DOHH2 (cell line): ENCODE measurements around the gene CLMN.

Experiments used
- H3F3A ChIP-seq: fragments of 200-600 bp; sonication (generic), shearing (Covaris generic); 2 replicates; pipeline ENCODE4 v1.6.0; 2016; ENCODE audit warnings: antibody characterized with exemption, mild to moderate bottlenecking; ENCODE audit not compliant: control insufficient read depth, insufficient read depth
- H3K27ac ChIP-seq: fragments of 200-600 bp; sonication (generic); 2 replicates; pipeline ENCODE4 v1.5.1; 2014; ENCODE audit warnings: low read depth, mild to moderate bottlenecking, low read length, moderate library complexity
- H3K27me3 ChIP-seq: fragments of 200-600 bp; sonication (generic); 2 replicates; pipeline ENCODE4 v1.6.1; 2014; ENCODE audit warnings: mild to moderate bottlenecking, low read length, mixed read lengths; ENCODE audit not compliant: control insufficient read depth
- H3K36me3 ChIP-seq: fragments of 200-600 bp; sonication (generic); 2 replicates; pipeline ENCODE4 v1.6.1; 2014; ENCODE audit warnings: mild to moderate bottlenecking, low read length, moderate library complexity, mixed read lengths; ENCODE audit not compliant: control insufficient read depth
- H3K4me1 ChIP-seq: fragments of 200-600 bp; sonication (generic); 2 replicates; pipeline ENCODE4 v1.6.1; 2014; ENCODE audit warnings: mild to moderate bottlenecking, low read length, mixed read lengths; ENCODE audit not compliant: control insufficient read depth
- H3K4me2 ChIP-seq: fragments of 200-600 bp; sonication (generic); 2 replicates; pipeline ENCODE4 v1.6.0; 2014; ENCODE audit warnings: mild to moderate bottlenecking, low read length, moderate library complexity
- H3K4me3 ChIP-seq: fragments of 200-600 bp; sonication (generic); 2 replicates; pipeline ENCODE4 v1.5.1; 2014; ENCODE audit warnings: mild to moderate bottlenecking, low read length, mixed read lengths
- H3K79me2 ChIP-seq: fragments of 200-600 bp; sonication (generic); 2 replicates; pipeline ENCODE4 v1.6.1; 2014; ENCODE audit warnings: mild to moderate bottlenecking, low read length, mixed read lengths; ENCODE audit not compliant: control insufficient read depth
- H3K9me2 ChIP-seq: fragments of 200-600 bp; sonication (generic); replicated peaks from 2 replicates; pipeline ENCODE4 v1.6.1; 2014; ENCODE audit warnings: mild to moderate bottlenecking, low read length, mixed read lengths; ENCODE audit not compliant: control insufficient read depth
- H3K9me3 ChIP-seq: fragments of 200-600 bp; sonication (generic); 2 replicates; pipeline ENCODE4 v1.6.1; 2014; ENCODE audit warnings: antibody characterized with exemption, low read length, mixed read lengths; ENCODE audit not compliant: control insufficient read depth, insufficient read depth
- H4K20me1 ChIP-seq: fragments of 200-600 bp; sonication (generic); 2 replicates; pipeline ENCODE4 v1.6.0; 2014; ENCODE audit warnings: low read depth, mild to moderate bottlenecking, antibody characterized with exemption, low read length, moderate library complexity; ENCODE audit not compliant: control insufficient read depth, insufficient read depth
- EZH2phosphoT487 ChIP-seq: fragments of 200-600 bp; sonication (generic); IDR thresholded peaks from 2 replicates; pipeline ENCODE4 v1.6.1; 2017; ENCODE audit warnings: borderline replicate concordance, mild to moderate bottlenecking, antibody characterized with exemption, low read length, moderate library complexity, mixed read lengths
- TF ChIP-seq, protein P1 (sequence below): fragments of 200-600 bp; sonication (generic); IDR thresholded peaks from one replicate; pipeline ENCODE4 v1.5.1; 2014; ENCODE audit warnings: antibody characterized with exemption, mild to moderate bottlenecking, low read depth, low read length; ENCODE audit not compliant: poor library complexity, severe bottlenecking

The CLMN gene

DNA sequence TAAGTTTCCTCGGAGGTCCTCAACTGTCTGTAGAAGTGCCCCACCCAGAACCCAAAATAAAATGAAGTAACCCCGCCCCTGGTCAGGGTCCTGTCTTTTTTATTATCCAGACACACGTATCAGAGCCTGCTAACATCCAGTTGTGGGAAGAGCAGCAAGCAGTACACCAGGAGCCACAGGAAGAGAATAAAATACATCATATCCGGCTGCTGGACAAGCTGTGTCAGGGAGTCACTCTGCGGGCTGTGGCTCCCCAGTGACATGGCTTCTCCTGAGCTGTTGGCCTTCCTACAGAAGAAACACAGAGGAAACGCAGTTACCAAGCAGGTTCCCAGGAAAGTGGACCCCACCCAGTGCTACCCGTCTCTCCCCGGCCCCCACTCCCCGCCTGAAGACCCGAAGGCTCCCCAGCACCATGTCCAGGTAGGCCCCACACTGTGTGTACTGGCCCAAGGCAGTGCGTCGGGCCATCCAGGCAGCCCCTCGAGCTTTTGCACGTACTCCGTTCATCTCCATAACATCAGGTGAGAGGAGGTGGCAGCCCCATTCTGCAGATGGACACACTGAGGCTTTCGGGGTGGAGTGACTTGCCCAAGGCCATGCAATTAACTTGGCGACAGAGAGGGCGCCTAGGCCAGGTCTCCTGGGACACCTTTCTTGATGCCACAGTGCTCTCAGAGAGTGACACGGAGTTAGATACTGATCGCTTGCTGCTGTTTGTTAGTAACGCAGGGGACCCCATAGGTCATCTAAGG lies 128.1 kb downstream of the CLMN start:
- Histone ChIP-seq H3K4me2 (no peak overlapping the region), H4K20me1 (no peaks in the 10 kb centered on the region), H3K9me2 (no peaks in the 10 kb centered on the region), H3K9me3 (no peaks in the 10 kb centered on the region), H3K4me3 (no peak overlapping the region), H3K79me2 (no peaks in the 10 kb centered on the region), H3F3A (no peaks in the 10 kb centered on the region), H3K27me3 (peaks cover 25% of the 10 kb centered on the region), H3K27ac (no peak overlapping the region), H3K36me3 (no peaks in the 10 kb centered on the region), H3K4me1 (peaks cover 3% of the 10 kb centered on the region)
- TF ChIP-seq, protein P1, sequence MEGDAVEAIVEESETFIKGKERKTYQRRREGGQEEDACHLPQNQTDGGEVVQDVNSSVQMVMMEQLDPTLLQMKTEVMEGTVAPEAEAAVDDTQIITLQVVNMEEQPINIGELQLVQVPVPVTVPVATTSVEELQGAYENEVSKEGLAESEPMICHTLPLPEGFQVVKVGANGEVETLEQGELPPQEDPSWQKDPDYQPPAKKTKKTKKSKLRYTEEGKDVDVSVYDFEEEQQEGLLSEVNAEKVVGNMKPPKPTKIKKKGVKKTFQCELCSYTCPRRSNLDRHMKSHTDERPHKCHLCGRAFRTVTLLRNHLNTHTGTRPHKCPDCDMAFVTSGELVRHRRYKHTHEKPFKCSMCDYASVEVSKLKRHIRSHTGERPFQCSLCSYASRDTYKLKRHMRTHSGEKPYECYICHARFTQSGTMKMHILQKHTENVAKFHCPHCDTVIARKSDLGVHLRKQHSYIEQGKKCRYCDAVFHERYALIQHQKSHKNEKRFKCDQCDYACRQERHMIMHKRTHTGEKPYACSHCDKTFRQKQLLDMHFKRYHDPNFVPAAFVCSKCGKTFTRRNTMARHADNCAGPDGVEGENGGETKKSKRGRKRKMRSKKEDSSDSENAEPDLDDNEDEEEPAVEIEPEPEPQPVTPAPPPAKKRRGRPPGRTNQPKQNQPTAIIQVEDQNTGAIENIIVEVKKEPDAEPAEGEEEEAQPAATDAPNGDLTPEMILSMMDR: no peak
- no peak for TF ChIP-seq EZH2phosphoT487

DNA sequence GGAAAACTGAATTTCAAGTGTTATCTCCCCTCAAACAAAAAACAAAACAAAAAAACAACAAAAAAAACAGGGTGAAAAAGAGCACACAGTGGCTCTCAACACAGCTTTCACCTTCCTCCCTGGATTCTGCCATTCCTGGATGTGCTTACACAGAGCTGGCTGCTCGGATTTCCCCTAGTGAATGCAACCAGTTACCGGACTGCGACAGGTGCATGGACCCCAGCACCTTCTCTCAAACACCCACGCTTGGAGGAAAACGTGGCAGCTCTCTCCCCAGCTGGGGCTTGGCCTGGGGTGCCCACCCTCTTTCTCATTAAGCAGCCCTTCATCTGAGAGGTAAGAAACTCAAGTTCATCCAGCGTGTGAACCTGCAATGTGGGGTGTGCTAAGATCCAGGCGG lies 128.9 kb downstream of the CLMN start:
- Histone ChIP-seq H3K27ac (no peak overlapping the region), H4K20me1 (no peaks in the 10 kb centered on the region), H3K9me2 (no peaks in the 10 kb centered on the region), H3F3A (no peaks in the 10 kb centered on the region), H3K36me3 (no peaks in the 10 kb centered on the region), H3K27me3 (peaks cover 33% of the 10 kb centered on the region), H3K9me3 (no peaks in the 10 kb centered on the region), H3K4me3 (no peak overlapping the region), H3K79me2 (no peaks in the 10 kb centered on the region), H3K4me2 (no peak overlapping the region), H3K4me1 (no peaks in the 10 kb centered on the region)
- TF ChIP-seq EZH2phosphoT487: no peak
- TF ChIP-seq, protein P1: no peak

DNA sequence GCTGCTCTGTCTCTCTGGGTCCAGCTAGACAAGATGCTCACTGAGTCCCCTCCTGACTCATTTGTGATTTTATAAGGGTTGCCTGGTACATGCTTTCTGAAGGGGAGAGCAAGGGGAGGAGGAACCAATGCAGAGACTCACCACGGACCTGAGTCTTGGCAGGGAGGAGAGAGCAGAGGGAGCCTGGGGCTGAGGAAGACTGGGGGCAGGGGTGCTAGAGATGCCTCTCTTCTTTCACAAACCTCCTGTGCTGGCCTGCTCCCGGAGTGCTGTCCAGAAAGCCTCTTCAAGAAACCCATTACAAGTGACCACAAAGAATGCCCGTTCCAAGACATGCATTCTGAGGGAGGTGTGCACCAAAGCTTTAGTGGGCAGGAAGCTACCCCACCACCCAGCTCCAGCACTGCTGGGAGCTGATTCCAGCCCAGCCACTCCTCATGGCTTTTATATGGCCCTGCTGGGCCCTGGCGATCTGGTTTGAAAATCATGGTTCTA lies 129.3 kb downstream of the CLMN start:
- H3K4me2 ChIP-seq: no peak overlapping the region
- H3K9me3 ChIP-seq: no peaks in the 10 kb centered on the region
- H3F3A ChIP-seq: no peaks in the 10 kb centered on the region
- no peaks in the 10 kb centered on the region for H4K20me1 ChIP-seq
- no peaks in the 10 kb centered on the region for H3K79me2 ChIP-seq
- H3K4me1 ChIP-seq: no peaks in the 10 kb centered on the region
- TF ChIP-seq, protein P1: no peak
- H3K27me3 ChIP-seq: peaks cover 37% of the 10 kb centered on the region
- H3K4me3 ChIP-seq: no peak overlapping the region
- no peak overlapping the region for H3K27ac ChIP-seq
- H3K9me2 ChIP-seq: no peaks in the 10 kb centered on the region
- H3K36me3 ChIP-seq: no peaks in the 10 kb centered on the region
